Measurements from ENCODE around the gene RELT. TPM values are rescaled to one million over a fixed set of nuclear protein-coding genes. Genes with fewer than 3 reads are reported as not detected.

RELT gene
- total and polyA plus RNA-seq, 7 donors = 0.28 to 9.3 (median 1.1) TPM

- TF ChIP-seq POLR2A (IDR thresholded peaks at IDR 0.05) (no peak), EP300 (IDR thresholded peaks at IDR 0.05) (no peak), POLR2AphosphoS5 (IDR thresholded peaks at IDR 0.05) (no peak), CTCF (IDR thresholded peaks at IDR 0.05) (no peak)
- Histone ChIP-seq H3K27me3 (no peaks in the 10 kb centered on the region), H3K9me3 (no peaks in the 10 kb centered on the region), H3K4me3 (peak overlapping the region; percentile 8 to 56 (median 44)), H3K36me3 (peaks cover 0 to 9% (median under 1%) of the 10 kb centered on the region in 4 donors), H3K27ac (peak overlapping the region in 3 of 4 donors; percentile 56 to 66 (median 64)), H3K4me1 (peaks cover 0 to 91% (median 76%) of the 10 kb centered on the region in 4 donors)
- intact Hi-C loops (cut with DNase I) = no loop called here
- 23 to 62% methylated on average over 54 of the region's 54 CpGs for WGBS, 2 donors
- DNase-seq = no peak
Measured at GRCh38 chr11:73342633-73343032, 33.6 kb upstream of the RELT start.

GRCh38 chr11:73343076-73343873 is 32.9 kb upstream of the RELT start:
- H3K36me3 ChIP-seq = peaks cover 4 to 15% (median 5%) of the 10 kb centered on the region in 4 donors
- H3K4me1 ChIP-seq = peaks cover 0 to 85% (median 70%) of the 10 kb centered on the region in 4 donors
- WGBS, 2 donors = 48 to 73% methylated on average over 40 of the region's 40 CpGs
- no peak for DNase-seq
- no peaks in the 10 kb centered on the region for H3K9me3 ChIP-seq
- intact Hi-C loops (cut with DNase I) = no loop called here
- no peaks in the 10 kb centered on the region for H3K27me3 ChIP-seq
- H3K27ac ChIP-seq = peak overlapping the region; percentile 53 to 66 (median 60)
- H3K4me3 ChIP-seq = peak overlapping the region; percentile 19 to 56 (median 44)
- TF ChIP-seq POLR2A (IDR thresholded peaks at IDR 0.05) (no peak), CTCF (IDR thresholded peaks at IDR 0.05) (no peak), EP300 (IDR thresholded peaks at IDR 0.05) (no peak), POLR2AphosphoS5 (IDR thresholded peaks at IDR 0.05) (no peak)

- peaks cover 0 to 75% (median 61%) of the 10 kb centered on the region in 4 donors for H3K4me1 ChIP-seq
Measured at GRCh38 chr11:73344191-73344607, 32.0 kb upstream of the RELT start.

GRCh38 chr11:73345481-73346160 is 30.6 kb upstream of the RELT start:
- Histone ChIP-seq H3K4me3 (no peak overlapping the region), H3K36me3 (peaks cover 4 to 23% (median 5%) of the 10 kb centered on the region in 4 donors), H3K9me3 (no peaks in the 10 kb centered on the region), H3K27me3 (no peaks in the 10 kb centered on the region), H3K27ac (peak overlapping the region; percentile 24 to 66 (median 60)), H3K4me1 (peaks cover 0 to 67% (median 53%) of the 10 kb centered on the region in 4 donors)
- DNase-seq = no peak
- intact Hi-C loops (cut with DNase I) = no loop called here
- 89 to 93% methylated on average over 5 of the region's 5 CpGs for WGBS, 2 donors
- TF ChIP-seq POLR2AphosphoS5 (IDR thresholded peaks at IDR 0.05) (no peak), CTCF (IDR thresholded peaks at IDR 0.05) (no peak), EP300 (IDR thresholded peaks at IDR 0.05) (no peak)

More at GRCh38 chr11:73344191-73344607, 32.0 kb upstream of the RELT start:
- Histone ChIP-seq H3K4me3 (peak overlapping the region in 2 of 4 donors; percentile 7 to 56), H3K27me3 (no peaks in the 10 kb centered on the region), H3K27ac (peak overlapping the region; percentile 53 to 66 (median 60)), H3K36me3 (peaks cover 4 to 23% (median 5%) of the 10 kb centered on the region in 4 donors), H3K9me3 (no peaks in the 10 kb centered on the region)
- intact Hi-C loops (cut with DNase I) = no loop called here
- TF ChIP-seq POLR2A (IDR thresholded peaks at IDR 0.05) (no peak), POLR2AphosphoS5 (IDR thresholded peaks at IDR 0.05) (no peak), CTCF (IDR thresholded peaks at IDR 0.05) (no peak), EP300 (IDR thresholded peaks at IDR 0.05) (no peak)
- peak; percentile 83 for DNase-seq
- WGBS, 2 donors = 82 to 88% methylated on average over 20 of the region's 20 CpGs
